SW480 (cell line): ENCODE data around the gene RTP2.
A peak's percentile ranks its signal among the peaks of the same experiment; 100 is the strongest.
"Not testable (repeated sequence)": the region's sequence is repeated elsewhere in the genome, so short reads cannot be mapped to it uniquely, and the experiment has no call there.

Experiments
- DNase-seq: peaks from one replicate; pipeline ENCODE4 v3.0.0-alpha.2; 2016; ENCODE audit warnings: low spot score

RTP2 gene

GRCh38 chr3:187713504-187713903, 11.1 kb upstream of the RTP2 start:
- DNase-seq: peak; percentile 44

- no peak for DNase-seq
Measured at GRCh38 chr3:187709155-187709554, 6.8 kb upstream of the RTP2 start.

- DNase-seq: no peak
Measured at GRCh38 chr3:187708696-187709095, 6.3 kb upstream of the RTP2 start.

- no peak for DNase-seq
Measured at GRCh38 chr3:187706971-187707370, 4.6 kb upstream of the RTP2 start.

DNA sequence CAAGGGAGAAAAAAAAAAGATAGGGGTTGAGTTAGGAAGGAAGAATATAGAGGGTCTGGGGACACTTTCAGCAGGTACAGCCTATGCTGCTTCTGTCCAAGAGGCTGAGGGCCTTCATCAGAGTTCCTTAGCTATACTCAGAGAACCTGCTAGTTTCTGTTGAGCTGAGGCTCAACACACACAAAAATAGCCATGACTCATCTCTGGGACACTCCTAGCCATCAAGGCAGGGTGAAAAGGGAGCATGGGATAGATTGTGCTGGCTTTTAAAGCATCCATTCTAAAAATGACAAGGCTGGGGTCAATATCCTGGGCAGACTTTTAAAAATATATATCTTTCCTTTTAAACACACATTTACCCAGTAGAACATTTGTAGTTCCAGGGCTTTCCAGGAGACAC, 2.8 kb upstream of the RTP2 start:
- no peak for DNase-seq

DNA sequence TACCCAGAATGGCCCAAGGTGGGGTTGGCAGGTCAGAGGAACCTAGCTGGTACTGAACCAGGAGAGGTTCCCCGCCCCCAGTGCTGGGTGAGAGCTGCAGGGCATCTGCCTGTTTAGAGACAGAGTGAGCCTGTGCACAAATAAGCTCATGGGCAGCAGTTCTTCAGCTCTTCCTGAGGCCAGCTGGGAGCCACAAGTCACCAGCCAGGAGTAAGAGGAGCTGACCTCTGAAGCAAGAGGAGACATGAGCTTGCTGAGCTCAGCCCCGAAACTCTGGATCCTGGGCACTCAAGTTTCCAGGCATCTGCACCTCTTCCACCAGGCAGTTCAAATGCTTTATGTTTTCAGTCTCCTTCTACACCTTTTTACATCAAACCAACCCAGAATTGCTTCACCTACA, 2.1 kb downstream of the RTP2 start:
- no peak for DNase-seq

GRCh38 chr3:187698499-187699399, 3.6 kb downstream of the RTP2 start:
- no peak for DNase-seq

GRCh38 chr3:187696021-187696420, 6.3 kb downstream of the RTP2 start:
- DNase-seq: no peak

DNA sequence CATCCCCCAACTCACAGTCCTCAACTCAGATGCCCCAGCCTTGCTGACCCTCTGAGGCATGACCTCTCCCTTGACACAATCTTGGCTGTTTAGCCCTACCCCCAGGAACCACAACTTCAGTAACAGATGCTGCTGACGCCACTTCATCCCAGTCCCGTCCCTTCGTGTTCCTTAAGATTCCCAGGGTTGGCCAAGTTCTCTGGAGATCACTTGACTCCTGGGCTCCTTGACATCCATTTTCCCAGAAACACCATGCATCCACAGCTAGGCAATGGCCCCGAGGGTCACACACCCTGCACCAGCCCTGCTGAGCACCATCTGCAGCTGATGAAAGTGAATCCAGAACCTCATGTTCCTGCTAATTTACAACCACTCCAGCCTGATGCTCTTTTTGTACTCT, 6.9 kb downstream of the RTP2 start:
- no peak for DNase-seq

DNA sequence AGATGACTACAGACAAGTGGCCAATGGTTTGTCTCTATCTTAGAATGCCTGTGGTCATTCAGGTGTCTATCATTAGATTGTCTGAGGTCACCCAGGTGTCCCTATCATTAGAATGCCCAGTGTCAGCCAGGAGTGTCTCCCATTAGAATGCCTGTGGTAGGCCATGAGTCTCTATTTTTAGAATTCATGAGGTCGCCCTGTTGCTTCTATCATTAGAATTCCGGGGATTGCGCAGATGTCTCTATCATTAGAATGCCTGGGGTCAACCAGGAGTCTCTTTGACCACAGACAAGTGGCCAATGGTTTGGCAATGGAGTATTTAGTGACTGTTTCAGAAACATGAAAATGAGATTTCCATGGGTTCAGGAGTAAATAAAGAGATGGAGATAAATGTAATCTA, 7.6 kb downstream of the RTP2 start:
- DNase-seq: peak; percentile 49

GRCh38 chr3:187693431-187693830, 8.9 kb downstream of the RTP2 start:
- DNase-seq: no peak

GRCh38 chr3:187689984-187690383, 12.4 kb downstream of the RTP2 start:
- DNase-seq: no peak

GRCh38 chr3:187686621-187687273, 15.6 kb downstream of the RTP2 start:
- DNase-seq: no peak

- no peak for DNase-seq
Measured at GRCh38 chr3:187685948-187686347, 16.4 kb downstream of the RTP2 start.

- DNase-seq: no peak
Measured at GRCh38 chr3:187684880-187685279, 17.5 kb downstream of the RTP2 start.

DNA sequence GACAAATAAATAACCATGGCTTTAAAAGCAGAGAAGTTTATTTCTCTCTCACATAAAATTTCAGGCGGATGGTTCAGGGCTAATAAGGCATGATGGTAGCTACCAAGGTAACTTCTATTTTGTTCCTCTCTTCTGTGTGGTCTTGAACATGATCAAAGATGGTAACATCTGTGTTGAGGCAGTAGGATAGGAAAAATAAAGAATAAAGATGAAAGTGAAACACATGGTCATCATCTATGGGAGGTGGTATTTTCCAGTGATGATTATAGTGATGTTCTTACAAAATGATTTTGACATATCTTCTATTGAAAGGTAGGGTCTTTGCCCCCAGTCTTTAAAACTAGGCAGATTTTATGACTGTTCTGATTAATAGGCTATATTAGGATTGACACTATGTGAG, 17.9 kb downstream of the RTP2 start:
- DNase-seq: no peak

DNA sequence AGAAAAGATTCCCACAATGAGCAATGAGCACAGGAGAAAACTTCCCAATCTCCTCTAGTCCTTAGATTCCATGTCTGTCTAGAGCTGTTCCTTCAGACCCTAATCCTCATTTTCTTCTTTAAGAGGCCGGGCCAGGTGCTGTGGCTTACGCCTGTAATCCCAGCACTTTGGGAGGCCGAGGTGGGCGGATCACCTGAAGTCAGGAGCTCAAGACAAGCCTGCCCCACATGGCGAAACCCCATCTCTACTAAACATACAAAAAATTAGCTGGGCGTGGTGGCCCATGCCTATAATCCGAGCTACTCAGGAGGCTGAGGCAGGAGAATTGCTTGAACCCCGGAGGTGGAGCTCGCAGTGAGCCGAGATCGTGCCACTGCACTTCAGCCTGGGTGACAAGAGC, 20.6 kb downstream of the RTP2 start:
- not testable (repeated sequence) for DNase-seq

DNA sequence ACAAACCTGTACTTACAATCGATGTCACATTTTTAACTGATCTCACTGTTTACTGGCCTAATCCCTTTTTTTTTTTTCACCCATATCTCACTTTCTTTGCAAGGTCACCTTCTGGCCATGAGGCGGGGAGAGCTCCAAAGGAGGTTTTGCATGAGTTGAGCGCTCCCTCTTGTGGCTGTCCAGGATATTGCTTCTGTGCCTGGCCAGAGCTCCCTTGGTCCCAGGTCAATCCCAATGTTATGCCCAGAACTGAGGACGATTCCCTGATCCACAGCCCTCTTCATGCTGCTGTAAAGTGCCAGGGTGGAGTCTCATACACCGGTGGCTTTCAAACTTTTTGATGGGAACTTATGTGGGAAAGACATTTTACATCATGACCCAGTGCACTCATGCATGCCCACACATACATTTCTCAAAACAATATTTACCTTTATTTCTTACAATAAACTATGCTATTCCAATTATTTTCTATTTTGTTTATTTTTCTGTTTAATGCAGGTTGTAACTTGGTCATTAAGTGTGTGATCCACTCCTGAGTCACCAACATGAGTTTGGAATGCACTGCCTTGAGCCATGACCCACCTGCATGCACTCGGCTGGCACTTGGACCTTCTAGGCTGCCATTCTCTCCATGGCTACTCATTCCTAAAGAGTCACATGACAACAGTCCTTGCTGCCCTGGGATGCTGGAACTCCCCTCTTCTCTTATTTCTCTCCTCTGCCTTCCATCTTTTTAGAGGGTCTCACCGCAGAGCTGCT, 22.5 kb downstream of the RTP2 start:
- DNase-seq: peak; percentile 70

- DNase-seq: peak; percentile 61
Measured at GRCh38 chr3:187678726-187679268, 23.6 kb downstream of the RTP2 start.

GRCh38 chr3:187677604-187678003, 24.8 kb downstream of the RTP2 start:
- no peak for DNase-seq

DNA sequence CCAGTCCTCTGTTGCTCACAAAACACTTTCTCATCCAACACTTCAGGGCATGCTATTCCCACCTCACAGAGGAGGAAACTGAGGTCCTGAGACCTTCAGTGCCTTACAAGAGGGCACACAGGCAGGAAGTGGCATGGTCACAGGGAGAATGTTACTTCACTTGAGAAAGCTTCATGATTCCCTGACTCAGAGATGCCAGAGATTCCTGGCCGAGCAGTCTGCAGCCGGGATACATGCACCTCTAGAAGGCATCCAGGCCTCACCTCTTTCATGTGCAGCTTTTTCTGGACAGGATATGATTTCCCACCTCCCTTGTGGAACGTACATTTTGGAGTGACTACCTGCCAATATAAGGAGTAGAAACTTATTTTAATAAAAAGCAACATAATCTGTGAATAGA, 29.3 kb downstream of the RTP2 start:
- no peak for DNase-seq

GRCh38 chr3:187669675-187670504, 32.5 kb downstream of the RTP2 start, which contains the start of gene SST:
Gene SST (minus strand): TSS chr3:187670394. CDS start chr3:187670291, 103 bp downstream.
- no peak for DNase-seq
